PFSK-1 (cell line): ENCODE data around the gene TAC4.

Source experiments
- FOXP2 ChIP-seq: optimal IDR thresholded peaks from 2 replicates; pipeline ENCODE3; 2011; ENCODE audit warnings: borderline replicate concordance, control low read depth, inconsistent platforms; ENCODE audit not compliant: insufficient read depth; ENCODE audit errors: extremely low read length, extremely low read depth
- POLR2AphosphoS5 ChIP-seq: IDR thresholded peaks from 2 replicates; pipeline ENCODE4 v1.6.1; 2012; ENCODE audit warnings: low read depth, mild to moderate bottlenecking, control low read depth, low read length, moderate library complexity
- SIN3A ChIP-seq: IDR thresholded peaks from 2 replicates; pipeline ENCODE4 v1.6.1; 2012; ENCODE audit warnings: mild to moderate bottlenecking, low read length, moderate library complexity, borderline replicate concordance; ENCODE audit not compliant: insufficient read depth
- TAF1 ChIP-seq: IDR thresholded peaks from 2 replicates; pipeline ENCODE4 v1.6.1; 2012; ENCODE audit warnings: low read length, control low read depth, borderline replicate concordance; ENCODE audit not compliant: insufficient read depth
- TF ChIP-seq, protein P1 (sequence below), 2 experiments: IDR thresholded peaks; 2 replicates each; pipeline versions ENCODE4 v1.6.1 to v1.8.0; 2011 to 2012; ENCODE audit warnings: low read depth in 2 of 2, low read length in 2 of 2, control low read depth in 1 of 2, inconsistent platforms in 1 of 2, mild to moderate bottlenecking in 1 of 2, moderate library complexity in 1 of 2; ENCODE audit not compliant: insufficient read depth in 1 of 2

The TAC4 gene

DNA sequence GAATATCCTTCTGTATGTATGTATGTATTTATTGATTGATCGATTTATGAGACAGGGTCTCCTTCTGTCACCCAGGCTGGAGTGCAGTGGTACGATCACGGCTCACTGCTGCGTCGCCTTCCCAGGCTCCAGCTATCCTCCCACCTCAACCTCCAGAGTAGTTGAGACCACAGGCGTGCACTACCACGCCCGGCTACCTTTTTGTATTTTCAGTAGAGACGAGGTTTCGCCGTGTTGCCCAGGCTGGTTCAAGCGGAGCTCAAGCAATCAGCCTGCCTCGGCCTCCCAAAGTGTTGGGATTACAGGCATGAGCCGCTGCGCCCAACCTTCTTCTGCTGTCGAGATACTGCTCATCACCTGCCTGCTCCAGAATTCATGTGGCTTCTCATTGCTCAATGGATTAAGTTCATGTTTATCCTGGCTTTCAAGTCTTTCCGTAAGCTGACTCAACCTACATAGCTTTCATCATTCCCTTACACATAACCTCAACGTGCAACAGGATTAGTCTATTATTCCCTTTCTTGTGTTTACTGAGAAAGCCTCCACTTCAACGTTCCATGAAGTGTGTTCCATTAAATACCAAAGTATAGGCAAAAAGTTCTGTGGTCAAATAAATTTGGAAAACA, 13.6 kb downstream of the TAC4 start:
- TF ChIP-seq FOXP2, result no peak
- no peak for TF ChIP-seq POLR2AphosphoS5
- no peak for TF ChIP-seq SIN3A
- no peak for TF ChIP-seq TAF1
- TF ChIP-seq, protein P1, sequence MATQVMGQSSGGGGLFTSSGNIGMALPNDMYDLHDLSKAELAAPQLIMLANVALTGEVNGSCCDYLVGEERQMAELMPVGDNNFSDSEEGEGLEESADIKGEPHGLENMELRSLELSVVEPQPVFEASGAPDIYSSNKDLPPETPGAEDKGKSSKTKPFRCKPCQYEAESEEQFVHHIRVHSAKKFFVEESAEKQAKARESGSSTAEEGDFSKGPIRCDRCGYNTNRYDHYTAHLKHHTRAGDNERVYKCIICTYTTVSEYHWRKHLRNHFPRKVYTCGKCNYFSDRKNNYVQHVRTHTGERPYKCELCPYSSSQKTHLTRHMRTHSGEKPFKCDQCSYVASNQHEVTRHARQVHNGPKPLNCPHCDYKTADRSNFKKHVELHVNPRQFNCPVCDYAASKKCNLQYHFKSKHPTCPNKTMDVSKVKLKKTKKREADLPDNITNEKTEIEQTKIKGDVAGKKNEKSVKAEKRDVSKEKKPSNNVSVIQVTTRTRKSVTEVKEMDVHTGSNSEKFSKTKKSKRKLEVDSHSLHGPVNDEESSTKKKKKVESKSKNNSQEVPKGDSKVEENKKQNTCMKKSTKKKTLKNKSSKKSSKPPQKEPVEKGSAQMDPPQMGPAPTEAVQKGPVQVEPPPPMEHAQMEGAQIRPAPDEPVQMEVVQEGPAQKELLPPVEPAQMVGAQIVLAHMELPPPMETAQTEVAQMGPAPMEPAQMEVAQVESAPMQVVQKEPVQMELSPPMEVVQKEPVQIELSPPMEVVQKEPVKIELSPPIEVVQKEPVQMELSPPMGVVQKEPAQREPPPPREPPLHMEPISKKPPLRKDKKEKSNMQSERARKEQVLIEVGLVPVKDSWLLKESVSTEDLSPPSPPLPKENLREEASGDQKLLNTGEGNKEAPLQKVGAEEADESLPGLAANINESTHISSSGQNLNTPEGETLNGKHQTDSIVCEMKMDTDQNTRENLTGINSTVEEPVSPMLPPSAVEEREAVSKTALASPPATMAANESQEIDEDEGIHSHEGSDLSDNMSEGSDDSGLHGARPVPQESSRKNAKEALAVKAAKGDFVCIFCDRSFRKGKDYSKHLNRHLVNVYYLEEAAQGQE (IDR thresholded peaks at IDR 0.05; ENCODE audit: insufficient read depth in 1 of 2, low read depth in 2 of 2, low read length in 2 of 2), result no peak

DNA sequence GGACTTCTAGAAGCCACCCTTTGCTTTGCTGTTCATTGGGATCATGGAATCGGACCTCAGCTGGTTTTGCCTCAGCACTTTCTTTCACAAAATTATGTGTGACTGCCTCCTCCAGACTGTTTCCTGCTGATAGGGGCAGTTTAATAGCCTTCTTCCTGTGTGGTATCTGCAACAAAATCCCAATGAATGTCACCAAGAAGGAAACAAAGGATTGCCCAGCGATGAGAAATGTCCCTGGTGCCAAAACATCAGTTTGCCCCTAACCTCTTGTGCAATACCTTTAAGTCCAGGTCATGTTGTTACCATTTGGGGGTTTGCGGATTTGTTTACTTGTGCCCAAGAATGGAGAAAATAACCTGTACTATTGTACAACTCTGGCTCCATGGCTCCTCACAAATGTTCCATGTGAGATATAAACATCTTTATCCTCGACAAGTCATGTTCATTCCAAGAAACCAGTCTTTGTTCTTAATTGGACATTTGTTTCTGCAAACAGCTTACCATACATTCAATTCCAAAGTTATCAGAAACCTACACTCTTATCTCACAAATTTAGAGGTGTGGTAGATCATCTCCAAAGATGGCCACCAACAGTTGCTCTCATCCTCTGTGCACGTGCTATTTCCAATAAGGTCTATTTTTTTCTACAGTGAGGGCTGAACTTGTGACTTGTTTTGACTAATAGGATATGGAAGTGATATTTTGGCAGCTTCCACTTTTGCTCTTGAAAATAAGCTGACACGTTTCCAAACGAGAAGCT, 14.8 kb downstream of the TAC4 start:
- TF ChIP-seq FOXP2, result no peak
- TF ChIP-seq SIN3A, result no peak
- TF ChIP-seq TAF1, result no peak
- TF ChIP-seq POLR2AphosphoS5, result no peak
- TF ChIP-seq, protein P1 (IDR thresholded peaks at IDR 0.05; ENCODE audit: insufficient read depth in 1 of 2, low read depth in 2 of 2, low read length in 2 of 2), result no peak

DNA sequence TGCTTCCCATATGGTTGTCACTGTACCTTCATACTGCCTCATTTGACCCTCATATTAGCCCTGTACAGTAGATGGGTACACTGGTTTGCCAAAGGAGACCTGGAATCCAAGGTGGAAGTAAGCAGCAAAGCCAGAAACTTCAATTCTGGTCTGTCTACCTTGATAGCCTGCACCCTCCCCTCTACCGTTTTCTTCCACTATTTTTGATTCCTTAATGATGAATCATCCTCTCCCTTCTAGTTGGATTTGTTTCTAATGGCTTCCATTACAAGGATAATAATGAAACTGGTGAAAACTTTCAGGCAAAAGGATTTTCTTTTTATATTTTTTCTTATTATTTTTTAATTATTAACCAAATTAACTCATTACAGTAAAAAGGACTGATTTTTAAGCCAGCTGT, 17.3 kb downstream of the TAC4 start:
- TF ChIP-seq SIN3A, result no peak

DNA sequence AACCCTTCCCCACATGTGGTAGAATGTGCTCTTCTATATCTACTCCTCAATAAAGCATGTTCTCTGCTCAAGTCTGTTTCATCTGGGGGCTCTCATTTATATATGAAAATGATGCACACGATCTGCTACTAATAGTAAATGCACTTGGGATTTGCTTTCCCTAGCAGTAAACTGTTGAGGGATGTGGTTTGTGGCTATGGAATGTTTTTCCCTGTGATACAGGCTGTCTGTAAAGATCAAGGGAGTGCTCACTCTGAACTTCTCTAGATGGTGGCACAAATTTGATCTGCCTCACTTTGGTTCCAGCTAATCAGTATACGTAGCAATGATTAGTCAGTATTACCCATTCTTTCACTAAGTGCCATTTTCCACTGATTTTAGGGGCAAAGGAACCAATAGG, 18.8 kb downstream of the TAC4 start:
- TF ChIP-seq FOXP2, result no peak
- TF ChIP-seq, protein P1 (IDR thresholded peaks at IDR 0.05; ENCODE audit: insufficient read depth in 1 of 2, low read depth in 2 of 2, low read length in 2 of 2), result no peak
- TF ChIP-seq POLR2AphosphoS5, result no peak
- no peak for TF ChIP-seq SIN3A
- TF ChIP-seq TAF1, result no peak

DNA sequence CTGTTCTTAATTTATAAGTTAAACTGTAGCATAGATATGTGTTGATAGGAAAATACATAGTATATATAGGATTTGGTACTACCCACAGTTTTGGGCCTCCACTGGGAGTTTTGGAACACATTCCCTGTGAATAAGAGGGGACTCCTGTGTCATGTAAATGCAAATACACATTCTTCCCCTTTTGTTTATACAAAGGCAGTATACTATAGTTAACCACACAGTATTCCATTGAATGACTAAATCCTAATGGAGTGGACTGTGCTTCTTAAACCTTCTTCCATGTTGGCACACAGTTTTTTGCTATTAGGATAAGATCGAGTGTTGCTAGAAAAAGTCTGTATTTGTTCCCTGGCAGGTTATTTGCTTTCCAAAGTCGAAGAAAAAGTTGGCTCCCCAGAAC, 22.2 kb downstream of the TAC4 start:
- TF ChIP-seq FOXP2 (no peak), TAF1 (no peak), SIN3A (no peak), POLR2AphosphoS5 (no peak)
- TF ChIP-seq, protein P1 (IDR thresholded peaks at IDR 0.05; ENCODE audit: insufficient read depth in 1 of 2, low read depth in 2 of 2, low read length in 2 of 2), result no peak
